GM19043 (cell line): Measurements from ENCODE around the gene NSG1.

Experiments used
- ATAC-seq: cut with Tn5 transposase; IDR thresholded peaks from one replicate; pipeline ENCODE4 v1.9.1; 2021; ENCODE audit warnings: low read depth; ENCODE audit not compliant: unreplicated experiment

NSG1 gene

DNA sequence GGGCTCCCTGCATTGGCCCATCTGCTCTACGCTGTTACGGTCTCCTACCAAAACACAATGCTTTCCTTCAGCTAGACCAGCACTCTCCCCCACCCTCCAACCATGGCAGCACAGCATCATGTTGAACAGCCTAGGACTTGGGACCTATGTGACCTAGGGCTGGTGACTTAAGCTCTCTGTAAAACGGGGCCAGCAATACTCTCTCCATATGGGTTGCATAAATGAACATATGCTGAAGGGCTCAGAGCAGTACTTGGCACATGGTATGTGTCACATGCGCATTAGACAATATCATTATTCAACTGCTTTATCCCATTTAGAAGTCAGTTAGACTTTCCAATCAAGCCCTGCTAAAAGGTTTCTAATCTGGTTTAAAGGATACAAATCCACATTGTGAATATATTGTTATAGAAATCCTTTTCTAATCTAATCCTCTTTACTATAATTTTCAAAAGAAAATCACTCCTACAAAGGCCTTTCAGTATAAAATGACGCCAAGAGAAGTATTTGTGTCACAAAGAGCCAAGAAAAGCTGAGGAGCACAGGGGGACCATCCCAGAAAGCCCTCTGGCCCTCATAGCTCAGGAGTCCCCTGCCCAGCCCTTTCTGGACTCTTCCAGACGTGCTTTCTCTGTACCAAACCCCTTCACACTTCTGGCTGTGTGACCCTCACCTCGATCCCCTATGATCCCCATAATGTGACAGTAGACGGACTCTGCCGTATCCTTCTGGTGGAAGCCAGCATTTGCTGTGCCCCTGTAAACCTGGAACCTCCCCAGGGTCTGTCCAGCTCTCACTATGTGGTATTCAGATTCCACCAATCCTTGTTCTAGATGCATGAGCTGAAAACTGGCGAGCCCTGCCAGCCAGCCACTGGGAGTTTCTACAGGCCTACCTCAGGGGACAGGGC is 42.3 kb downstream of the NSG1 start:
- no peak for ATAC-seq

DNA sequence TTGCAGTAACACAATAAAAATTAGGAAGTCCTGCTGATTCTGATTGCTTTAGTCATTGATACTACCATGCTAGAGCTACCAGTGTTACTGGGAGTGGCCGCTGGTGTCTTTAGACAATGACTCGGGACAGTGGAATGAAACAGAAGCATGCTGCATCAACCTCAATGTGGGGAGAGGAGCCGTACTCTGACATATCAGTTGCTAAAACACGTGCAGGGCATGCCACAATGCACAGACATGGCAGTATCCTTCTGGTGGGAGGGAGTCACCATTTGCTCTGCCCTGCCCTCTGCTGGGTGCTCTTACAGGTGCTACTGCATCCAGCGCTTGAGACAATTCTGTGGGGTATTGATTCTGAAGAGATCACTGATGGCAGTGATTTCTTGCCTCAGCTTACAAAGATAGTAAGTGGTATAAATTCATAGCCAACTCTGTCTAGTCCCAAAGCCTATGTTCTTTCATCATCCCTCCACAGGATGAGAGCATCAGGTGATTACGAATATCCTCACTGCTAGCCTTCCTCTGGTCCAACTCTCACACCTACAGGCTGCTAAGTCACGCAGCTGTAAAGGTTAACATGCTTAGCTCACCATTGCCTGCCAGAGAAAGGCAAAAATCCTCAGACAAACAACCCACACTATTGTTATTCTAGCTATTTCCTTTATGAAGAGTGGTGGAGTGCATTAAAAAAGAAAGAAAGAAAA is 43.7 kb downstream of the NSG1 start:
- ATAC-seq: peak; percentile 76

DNA sequence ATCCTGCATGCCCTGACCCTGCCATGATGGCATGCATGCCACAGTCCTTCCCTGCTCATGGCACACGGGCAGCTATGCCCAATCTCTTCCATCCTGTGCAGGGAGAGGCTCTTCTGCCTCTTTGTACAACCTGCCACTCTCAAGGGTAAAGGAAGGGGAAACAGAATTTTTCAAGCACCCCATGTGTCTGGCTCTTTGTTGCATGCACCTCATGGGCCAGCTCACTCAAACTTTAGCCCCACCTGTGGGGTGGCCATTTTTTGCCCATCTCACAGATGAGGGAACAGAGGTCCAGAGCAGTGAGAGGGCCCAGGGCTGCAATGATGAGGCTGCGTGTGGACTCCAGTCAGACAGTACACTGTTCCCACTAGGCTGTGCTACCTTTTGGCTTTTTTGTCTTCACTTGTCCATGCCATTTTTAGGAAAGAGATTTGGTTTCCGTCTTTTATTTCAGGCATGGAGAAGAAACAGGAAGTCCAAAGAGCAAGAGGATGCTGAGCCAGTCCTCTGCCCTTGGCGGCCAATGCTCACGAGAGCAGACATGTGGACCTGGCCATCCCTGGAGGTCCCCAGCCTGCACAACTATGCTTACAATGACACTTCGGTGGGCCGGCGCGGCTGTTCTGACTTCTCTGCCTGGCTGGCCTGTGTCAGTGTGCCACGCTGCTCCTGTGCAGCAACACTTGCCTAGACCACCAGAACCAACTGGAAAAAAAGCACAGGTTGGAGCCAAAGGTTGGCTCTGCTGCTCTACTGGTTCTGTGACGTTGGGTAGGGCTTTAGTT is 45.6 kb downstream of the NSG1 start:
- no peak for ATAC-seq

DNA sequence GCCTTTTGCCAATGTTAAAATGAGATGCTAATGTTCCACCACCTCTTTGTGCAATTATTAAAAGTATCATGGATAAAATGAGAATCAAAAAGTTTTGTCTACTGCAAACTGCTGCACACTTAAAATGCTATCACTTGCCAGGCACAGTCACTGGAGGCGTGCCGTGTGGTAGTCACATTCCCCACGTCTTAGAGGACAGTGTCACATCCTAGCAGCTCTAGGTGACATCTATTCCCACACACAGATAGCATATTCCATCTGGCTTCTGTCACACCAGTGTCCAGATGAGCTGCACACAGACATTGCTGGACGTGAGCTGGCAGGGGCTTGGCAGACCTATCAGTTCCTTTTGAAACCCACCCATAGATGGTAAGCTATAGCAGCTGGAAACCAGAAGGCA is 47.0 kb downstream of the NSG1 start:
- ATAC-seq: no peak

DNA sequence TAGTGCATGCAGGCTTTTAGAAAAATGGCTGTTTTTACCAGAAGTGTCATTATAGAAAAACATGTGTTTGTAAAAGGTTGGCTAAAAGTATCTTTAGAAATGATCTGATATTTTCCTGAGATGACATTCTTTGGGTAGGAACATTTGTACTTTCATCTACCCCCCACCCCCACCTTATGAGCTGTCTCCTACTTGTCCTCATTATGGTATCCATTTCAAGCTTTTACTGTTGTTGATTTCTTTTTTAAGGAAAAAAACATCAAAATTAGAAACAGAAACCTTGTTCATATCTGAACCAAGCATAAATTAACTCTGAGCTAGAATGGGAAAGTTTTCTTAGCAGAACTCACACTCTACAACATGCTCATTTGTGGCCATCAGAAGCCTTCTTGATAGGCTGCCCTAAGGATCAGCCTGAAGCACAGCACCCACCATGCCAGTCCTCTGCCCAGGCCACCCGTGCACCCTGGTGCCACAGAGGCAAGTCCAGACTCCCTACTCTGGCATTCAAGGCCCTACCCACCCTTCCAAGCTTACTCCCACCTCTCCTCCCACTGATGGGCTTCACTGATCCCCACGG is 49.4 kb downstream of the NSG1 start:
- ATAC-seq: no peak

DNA sequence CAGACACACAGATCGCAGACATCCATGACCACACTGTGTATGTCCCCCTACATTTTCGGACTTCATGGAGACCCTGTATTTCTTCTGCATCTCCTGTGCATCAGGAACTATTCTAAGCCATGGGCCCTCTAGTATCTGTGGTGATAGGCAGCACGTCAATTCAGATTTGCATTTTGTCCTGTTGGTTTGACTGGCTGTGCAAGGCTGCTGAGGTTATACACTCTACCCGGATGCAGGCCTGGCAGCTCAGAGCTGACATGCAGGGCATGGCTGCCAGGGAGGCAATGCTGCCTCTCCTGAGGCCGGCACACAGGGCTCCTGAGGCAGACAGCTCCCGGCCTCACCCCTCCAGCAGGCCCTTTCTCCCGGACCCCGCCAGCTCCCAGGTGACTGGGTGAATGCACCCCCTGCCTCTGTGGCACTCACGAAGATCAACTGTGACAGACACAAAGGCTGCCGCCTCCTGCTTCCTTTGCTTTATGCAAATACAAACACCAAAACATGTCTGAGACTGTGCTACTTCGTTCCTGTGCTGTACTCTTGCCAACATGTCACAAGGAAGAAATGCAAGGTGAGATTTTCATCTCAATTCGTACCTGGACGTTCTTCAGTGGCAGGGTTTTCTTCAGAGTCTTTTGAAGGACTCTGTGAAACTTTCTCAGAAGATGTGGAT is 51.0 kb downstream of the NSG1 start:
- ATAC-seq: no peak

DNA sequence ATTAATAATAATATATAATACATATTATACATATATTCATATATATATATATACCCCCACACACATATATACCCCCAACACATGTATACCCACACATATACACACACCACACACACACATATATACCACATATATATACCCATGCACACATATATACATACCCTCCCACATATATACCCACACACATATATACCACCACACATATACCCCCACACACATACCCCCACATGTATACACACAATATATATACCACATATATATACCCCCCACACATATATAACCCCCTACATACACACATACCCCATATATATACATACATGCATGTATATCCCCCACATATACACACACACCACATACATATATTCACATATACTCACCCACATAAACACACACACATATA is 52.0 kb downstream of the NSG1 start:
- ATAC-seq: no peak

DNA sequence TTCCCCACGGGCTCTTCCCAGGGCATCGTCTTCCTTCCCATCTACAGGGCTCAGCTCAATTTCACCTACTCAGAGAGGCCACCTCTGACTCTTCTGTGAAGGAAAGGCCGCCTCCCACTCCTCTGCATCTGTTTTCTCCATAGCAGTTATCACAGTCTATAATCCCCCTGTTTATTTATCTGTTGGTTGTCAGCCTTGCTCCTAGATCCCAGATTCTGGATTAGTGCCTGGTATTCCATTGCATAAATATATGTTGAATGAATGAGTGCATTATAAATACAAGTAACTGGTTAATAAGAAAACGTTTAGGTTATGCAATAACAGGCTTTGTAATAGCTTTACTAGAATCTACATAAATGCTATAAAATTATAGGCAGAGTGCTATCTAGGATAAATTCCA is 52.9 kb downstream of the NSG1 start:
- no peak for ATAC-seq

DNA sequence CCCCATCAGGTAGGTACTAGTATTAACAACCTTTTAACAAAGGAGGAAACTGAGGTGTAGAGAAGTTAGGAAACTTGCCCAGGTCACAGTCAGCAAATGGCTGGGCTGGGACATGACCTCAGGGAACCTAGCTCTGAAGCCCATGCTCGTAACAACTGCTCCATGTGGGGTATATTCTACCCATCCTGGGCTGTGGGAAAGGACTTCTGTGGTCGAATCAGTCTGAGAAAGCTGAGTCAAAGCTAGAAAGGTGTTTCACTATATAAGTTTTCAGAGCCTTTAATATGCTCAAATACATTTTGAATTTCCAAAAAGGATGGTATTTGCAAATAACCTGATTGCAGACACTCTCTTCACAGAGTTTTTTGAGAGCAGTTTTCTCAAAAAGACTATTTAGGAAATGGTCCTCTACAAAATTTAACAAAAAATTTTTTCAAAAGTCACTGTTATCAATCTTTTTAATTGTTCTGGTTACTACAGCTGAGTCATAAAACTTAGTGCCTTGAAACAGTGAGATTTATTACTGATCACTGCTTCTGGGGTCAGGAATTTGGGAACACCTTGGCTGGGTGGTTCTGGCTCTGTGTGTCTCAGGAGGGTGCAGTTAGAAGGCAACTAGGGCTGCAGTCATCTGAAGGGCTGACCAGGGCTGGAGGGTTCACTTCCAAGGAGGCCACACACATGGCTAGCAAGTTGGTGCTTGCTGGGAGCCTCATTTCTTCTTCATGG is 53.6 kb downstream of the NSG1 start:
- peak; percentile 61 for ATAC-seq

DNA sequence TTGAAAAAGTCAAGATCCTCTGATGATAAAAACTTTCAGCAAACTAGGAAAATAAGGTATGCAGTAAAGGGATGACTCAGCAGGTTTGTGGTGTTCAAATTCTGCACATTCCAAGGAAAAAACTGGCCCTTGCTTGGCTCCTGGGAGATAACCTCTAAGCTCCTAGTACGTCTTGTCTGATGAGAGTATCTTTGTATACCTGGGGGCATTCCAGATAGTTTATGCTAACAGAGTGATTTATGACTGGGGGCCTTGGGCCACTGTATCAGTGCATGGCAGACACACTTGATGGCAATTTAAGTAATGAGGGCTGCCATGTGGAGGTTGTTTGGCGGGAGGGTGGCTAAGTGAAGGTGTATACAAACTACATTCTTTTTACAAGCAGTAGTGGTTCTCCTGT is 56.9 kb downstream of the NSG1 start:
- ATAC-seq: no peak

DNA sequence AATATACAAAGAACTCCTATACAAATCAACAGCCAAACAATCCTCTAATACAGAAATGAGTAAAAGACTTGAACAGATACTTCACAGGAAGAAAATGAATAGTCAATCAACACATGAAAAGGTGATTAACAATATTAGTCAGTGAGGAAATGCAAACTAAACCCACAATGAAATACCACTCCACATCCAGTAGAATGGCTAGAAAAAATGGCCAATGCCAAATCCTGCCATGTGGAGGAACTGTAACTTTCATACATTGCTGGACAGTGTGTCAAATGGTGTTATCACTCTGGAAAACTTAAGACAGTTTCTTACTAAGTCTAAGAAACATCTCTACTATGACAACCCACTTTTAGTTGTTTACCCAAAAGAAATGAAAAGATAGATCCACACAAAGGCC is 59.5 kb downstream of the NSG1 start:
- no peak for ATAC-seq

DNA sequence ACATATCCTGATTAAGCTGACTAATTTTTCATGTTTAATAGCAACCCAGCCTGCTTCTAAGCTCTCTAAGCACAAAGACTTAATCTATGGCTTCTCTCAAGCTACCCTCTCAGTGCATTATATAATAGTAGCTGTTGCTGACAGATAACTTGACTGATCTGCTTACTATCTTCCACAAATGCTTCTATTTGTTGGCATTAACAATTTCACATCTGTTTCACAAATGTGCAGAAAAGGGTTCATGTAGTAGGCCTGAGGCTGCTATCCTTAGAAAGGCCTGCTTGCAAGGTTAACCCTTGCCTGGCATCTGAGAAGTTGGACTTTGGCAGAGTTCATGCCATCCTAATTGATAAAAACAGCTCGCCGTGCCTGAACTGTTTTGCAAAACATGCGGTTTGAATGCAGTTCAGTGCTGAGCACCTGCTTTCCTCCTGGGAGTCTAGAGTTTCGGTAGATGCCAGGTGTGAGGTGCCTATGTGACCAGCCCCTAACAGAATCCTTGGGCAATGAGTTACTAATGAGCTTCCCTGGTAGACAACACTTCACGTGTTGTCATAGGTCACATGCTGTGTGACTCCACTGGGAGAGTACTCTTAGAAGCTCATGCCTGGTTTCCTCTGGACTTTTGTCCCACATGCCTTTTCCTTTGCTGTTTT is 68.4 kb downstream of the NSG1 start:
- ATAC-seq: peak; percentile 90

DNA sequence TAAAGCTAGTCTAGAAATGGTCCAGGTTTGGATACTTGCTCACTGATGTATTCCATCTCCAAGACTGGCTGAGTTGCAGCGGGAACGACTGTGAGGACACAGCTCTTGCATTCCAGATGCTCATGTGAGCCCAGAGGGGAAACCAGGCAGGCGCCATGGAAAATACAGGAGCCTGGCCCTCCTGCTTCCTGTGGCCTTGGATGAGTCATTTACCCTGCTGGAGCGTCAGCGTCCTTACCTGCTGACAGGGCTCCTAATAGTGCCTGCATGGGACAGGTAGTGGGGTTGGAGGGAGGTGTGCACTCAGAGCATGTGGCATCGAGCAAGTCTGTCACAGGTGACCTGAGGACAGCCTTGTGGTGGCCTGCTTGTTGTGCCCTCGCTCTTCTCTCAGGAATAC is 69.4 kb downstream of the NSG1 start:
- no peak for ATAC-seq

DNA sequence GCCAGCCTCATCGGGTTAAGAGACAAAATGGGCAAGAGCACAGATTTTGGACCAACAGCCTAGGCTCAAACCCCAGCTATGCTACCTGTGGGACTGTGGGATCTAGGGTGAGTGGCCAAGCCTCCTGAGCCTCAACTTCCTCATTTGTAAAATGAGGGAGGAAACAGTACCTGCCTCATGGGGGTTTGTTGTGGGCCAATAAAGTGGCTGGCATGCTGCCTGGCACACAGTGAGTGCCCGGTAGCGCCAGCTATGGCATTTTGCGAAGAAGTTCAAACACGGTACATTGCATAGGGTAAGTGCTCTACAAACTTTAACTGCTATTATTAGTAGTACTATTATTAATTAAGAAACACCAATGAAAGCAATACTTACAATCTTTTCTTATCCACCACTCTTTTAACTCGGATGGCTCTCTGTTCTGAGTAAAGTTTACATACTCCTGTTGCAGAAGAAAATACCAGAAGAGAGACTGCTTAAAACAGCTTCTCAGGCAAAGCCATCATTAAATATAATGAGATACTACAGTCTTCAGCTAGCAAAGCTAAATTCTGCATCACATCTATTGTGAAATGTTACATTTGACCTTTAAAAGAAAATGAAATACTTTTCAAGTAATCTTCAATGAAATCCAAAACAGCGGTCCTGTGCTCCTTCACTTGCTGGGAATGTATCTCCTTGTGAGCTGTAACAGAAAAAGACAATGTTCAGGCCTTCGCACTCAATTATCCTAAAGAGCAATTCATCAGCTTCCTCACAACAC is 70.1 kb downstream of the NSG1 start:
- ATAC-seq: no peak

DNA sequence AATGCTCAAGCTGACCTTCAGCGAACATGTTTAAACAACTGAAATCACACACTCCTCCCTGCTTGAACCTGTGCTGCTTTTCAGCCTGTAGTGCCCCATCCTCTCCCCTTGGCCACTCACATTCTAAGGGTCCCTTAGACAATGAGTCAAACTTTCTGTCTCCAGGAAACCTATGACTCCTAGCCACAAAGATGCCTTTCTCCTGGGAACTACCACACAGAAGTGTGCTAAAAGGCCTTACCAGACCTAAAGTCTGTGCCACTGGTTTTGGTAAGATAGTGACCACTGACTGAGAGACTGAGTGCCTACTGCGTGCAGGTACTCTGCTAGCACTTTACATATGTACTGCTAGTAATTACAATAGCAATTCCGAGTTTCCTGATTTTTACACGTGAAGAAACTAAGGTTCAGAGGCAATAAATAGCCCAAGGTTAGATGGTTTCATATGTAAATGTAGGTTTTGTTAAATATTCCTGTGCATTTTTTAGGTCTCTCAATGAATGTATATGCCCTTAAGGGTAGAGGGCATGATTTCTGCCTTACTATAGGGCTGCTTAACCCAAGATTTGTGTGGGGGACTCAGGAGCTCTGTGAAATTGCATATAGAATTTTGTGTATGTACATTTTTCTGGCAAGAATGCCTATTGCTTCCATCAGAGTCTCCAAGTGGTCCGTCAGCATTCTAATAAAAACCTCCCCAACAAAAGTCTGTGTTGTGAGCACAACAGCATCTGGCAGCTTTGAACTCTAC is 71.1 kb downstream of the NSG1 start:
- no peak for ATAC-seq

DNA sequence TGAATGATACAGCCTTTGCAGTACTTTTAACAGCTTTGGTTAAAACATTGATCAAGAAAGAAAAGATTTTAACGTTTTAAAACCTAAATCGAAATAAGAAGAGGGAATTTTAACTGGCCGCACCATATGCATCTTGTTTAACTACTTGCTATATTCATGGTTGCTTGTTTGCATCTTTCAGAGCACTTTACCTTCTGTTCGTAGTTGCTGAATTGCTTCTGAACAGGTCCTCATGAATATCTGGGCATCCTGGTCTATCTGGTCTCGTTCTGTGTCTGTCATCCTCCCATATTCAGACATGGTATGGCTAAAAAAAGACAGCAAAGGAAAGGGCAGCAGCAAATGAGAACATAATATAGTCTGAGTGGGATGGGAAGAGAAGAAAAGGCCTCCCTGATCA is 72.3 kb downstream of the NSG1 start:
- ATAC-seq: no peak

DNA sequence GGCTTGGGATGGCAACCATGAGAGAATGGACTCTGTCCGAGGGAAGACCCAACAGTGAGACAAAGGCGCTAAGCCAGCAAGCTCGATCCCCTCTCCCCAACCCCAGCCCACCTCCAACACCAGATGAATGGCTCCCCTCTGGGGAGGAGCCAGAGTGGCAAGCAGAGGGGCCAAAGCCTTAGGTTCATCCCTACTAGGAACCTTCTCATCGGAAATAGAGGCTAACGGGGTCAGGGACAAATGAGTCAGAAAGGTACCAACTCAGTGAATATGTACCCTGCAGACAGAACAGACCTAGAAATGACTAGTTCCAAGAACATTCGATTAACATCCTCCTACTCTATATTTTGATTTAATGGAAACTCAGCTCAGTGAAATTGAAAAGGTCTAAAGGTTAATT is 73.9 kb downstream of the NSG1 start:
- ATAC-seq: no peak

DNA sequence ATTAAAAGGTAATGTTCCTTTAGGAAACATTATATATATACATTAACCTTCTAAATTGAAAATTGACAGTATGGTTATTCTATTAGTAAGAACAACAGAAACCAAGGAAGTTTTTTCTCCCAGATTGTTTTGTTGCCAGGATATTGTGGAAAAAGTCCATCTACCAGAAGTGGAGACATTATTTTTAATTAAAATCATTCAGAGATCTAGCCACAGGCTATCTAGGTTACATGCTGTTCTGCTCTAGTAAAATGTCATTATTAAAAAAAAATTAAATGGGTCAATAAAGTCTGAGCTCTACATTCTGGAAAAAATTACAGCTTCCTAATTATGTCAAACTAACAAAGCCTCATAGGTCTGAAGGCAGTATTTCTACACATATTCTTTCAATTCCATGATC is 74.3 kb downstream of the NSG1 start:
- ATAC-seq: no peak
